Ishikawa (cell line): Measurements from ENCODE around the gene BMPR1A.

Experiments used
- CEBPB ChIP-seq: IDR thresholded peaks from 2 replicates; pipeline ENCODE4 v1.6.1; 2012
- EP300 ChIP-seq: IDR thresholded peaks from 2 replicates; pipeline ENCODE4 v1.6.1; 2012; ENCODE audit warnings: borderline replicate concordance
- FOXM1 ChIP-seq: IDR thresholded peaks from 2 replicates; pipeline ENCODE4 v1.6.1; 2012; ENCODE audit warnings: low read depth, borderline replicate concordance
- MAX ChIP-seq: IDR thresholded peaks from 2 replicates; pipeline ENCODE4 v1.6.1; 2012
- TAF1 ChIP-seq: IDR thresholded peaks from 2 replicates; pipeline ENCODE4 v1.6.1; 2012; ENCODE audit warnings: low read depth, mild to moderate bottlenecking
- YY1 ChIP-seq: IDR thresholded peaks from 2 replicates; pipeline ENCODE4 v1.6.1; 2012; ENCODE audit warnings: low read depth
- TF ChIP-seq, protein P1 (sequence below): IDR thresholded peaks from 2 replicates; pipeline ENCODE4 v1.6.1; 2012; ENCODE audit warnings: low read depth, mild to moderate bottlenecking

DNA sequence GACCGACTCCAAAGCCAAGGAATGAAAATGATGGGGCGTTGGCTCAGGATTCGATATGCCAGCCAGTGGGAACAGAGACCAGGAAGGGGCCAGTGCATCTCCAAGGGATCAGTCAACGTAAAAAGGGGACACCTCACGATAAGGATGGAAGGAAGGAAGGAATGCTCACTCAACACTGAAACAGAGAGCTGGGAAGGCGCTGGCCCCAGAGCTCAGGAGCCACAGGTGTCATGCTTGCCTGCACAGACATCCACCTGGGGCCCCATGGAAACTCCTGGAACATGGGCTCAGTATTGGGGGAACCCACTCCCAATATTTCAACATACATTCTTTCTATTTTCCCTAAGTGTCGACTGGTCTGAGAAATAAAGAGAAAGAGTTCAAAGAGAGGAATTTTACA is 195.7 kb downstream of the BMPR1A start:
- TF ChIP-seq MAX (no peak), EP300 (no peak), FOXM1 (no peak), CEBPB (no peak), TAF1 (no peak), YY1 (no peak)
- TF ChIP-seq, protein P1, sequence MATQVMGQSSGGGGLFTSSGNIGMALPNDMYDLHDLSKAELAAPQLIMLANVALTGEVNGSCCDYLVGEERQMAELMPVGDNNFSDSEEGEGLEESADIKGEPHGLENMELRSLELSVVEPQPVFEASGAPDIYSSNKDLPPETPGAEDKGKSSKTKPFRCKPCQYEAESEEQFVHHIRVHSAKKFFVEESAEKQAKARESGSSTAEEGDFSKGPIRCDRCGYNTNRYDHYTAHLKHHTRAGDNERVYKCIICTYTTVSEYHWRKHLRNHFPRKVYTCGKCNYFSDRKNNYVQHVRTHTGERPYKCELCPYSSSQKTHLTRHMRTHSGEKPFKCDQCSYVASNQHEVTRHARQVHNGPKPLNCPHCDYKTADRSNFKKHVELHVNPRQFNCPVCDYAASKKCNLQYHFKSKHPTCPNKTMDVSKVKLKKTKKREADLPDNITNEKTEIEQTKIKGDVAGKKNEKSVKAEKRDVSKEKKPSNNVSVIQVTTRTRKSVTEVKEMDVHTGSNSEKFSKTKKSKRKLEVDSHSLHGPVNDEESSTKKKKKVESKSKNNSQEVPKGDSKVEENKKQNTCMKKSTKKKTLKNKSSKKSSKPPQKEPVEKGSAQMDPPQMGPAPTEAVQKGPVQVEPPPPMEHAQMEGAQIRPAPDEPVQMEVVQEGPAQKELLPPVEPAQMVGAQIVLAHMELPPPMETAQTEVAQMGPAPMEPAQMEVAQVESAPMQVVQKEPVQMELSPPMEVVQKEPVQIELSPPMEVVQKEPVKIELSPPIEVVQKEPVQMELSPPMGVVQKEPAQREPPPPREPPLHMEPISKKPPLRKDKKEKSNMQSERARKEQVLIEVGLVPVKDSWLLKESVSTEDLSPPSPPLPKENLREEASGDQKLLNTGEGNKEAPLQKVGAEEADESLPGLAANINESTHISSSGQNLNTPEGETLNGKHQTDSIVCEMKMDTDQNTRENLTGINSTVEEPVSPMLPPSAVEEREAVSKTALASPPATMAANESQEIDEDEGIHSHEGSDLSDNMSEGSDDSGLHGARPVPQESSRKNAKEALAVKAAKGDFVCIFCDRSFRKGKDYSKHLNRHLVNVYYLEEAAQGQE = no peak
